ENCODE measurements around the gene F11R.
"Not testable (repeated sequence)": the region's sequence is repeated elsewhere in the genome, so short reads cannot be mapped to it uniquely, and the experiment has no call there.

DNA sequence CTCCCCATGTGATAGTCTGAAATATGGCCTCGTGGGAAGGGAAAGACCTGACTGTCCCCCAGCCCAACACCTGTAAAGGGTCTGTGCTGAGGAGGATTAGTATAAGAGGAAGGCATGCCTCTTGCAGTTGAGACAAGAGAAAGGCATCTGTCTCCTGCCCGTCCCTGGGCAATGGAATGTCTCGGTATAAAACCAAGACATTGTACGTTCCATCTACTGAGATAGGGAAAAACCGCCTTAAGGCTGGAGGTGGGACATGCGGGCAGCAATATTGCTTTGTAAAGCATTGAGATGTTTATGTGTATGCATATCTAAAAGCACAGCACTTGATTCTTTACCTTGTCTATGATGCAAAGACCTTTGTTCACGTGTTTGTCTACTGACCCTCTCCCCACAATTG lies 3.8 kb downstream of the F11R start:
- TF ChIP-seq, protein P1, sequence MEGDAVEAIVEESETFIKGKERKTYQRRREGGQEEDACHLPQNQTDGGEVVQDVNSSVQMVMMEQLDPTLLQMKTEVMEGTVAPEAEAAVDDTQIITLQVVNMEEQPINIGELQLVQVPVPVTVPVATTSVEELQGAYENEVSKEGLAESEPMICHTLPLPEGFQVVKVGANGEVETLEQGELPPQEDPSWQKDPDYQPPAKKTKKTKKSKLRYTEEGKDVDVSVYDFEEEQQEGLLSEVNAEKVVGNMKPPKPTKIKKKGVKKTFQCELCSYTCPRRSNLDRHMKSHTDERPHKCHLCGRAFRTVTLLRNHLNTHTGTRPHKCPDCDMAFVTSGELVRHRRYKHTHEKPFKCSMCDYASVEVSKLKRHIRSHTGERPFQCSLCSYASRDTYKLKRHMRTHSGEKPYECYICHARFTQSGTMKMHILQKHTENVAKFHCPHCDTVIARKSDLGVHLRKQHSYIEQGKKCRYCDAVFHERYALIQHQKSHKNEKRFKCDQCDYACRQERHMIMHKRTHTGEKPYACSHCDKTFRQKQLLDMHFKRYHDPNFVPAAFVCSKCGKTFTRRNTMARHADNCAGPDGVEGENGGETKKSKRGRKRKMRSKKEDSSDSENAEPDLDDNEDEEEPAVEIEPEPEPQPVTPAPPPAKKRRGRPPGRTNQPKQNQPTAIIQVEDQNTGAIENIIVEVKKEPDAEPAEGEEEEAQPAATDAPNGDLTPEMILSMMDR (IDR thresholded peaks at IDR 0.05) = not testable (repeated sequence)
- not testable (repeated sequence) for TF ChIP-seq EZH2 (IDR thresholded peaks at IDR 0.05; ENCODE audit: borderline replicate concordance, insufficient read depth, low read depth, low read length, poor library complexity, severe bottlenecking)
